DOHH2 (cell line): ENCODE data around the gene ENTPD7.
A peak's percentile ranks its signal among the peaks of the same experiment; 100 is the strongest.
"Not testable (repeated sequence)": the region's sequence is repeated elsewhere in the genome, so short reads cannot be mapped to it uniquely, and the experiment has no call there.

Experiments
- H3F3A ChIP-seq: fragments of 200-600 bp; sonication (generic), shearing (Covaris generic); 2 replicates; pipeline ENCODE4 v1.6.0; 2016; ENCODE audit warnings: antibody characterized with exemption, mild to moderate bottlenecking; ENCODE audit not compliant: control insufficient read depth, insufficient read depth
- H3K27ac ChIP-seq: fragments of 200-600 bp; sonication (generic); 2 replicates; pipeline ENCODE4 v1.5.1; 2014; ENCODE audit warnings: low read depth, mild to moderate bottlenecking, low read length, moderate library complexity
- H3K27me3 ChIP-seq: fragments of 200-600 bp; sonication (generic); 2 replicates; pipeline ENCODE4 v1.6.1; 2014; ENCODE audit warnings: mild to moderate bottlenecking, low read length, mixed read lengths; ENCODE audit not compliant: control insufficient read depth
- H3K36me3 ChIP-seq: fragments of 200-600 bp; sonication (generic); 2 replicates; pipeline ENCODE4 v1.6.1; 2014; ENCODE audit warnings: mild to moderate bottlenecking, low read length, moderate library complexity, mixed read lengths; ENCODE audit not compliant: control insufficient read depth
- H3K4me1 ChIP-seq: fragments of 200-600 bp; sonication (generic); 2 replicates; pipeline ENCODE4 v1.6.1; 2014; ENCODE audit warnings: mild to moderate bottlenecking, low read length, mixed read lengths; ENCODE audit not compliant: control insufficient read depth
- H3K4me2 ChIP-seq: fragments of 200-600 bp; sonication (generic); 2 replicates; pipeline ENCODE4 v1.6.0; 2014; ENCODE audit warnings: mild to moderate bottlenecking, low read length, moderate library complexity
- H3K4me3 ChIP-seq: fragments of 200-600 bp; sonication (generic); 2 replicates; pipeline ENCODE4 v1.5.1; 2014; ENCODE audit warnings: mild to moderate bottlenecking, low read length, mixed read lengths
- H3K79me2 ChIP-seq: fragments of 200-600 bp; sonication (generic); 2 replicates; pipeline ENCODE4 v1.6.1; 2014; ENCODE audit warnings: mild to moderate bottlenecking, low read length, mixed read lengths; ENCODE audit not compliant: control insufficient read depth
- H3K9me2 ChIP-seq: fragments of 200-600 bp; sonication (generic); replicated peaks from 2 replicates; pipeline ENCODE4 v1.6.1; 2014; ENCODE audit warnings: mild to moderate bottlenecking, low read length, mixed read lengths; ENCODE audit not compliant: control insufficient read depth
- H3K9me3 ChIP-seq: fragments of 200-600 bp; sonication (generic); 2 replicates; pipeline ENCODE4 v1.6.1; 2014; ENCODE audit warnings: antibody characterized with exemption, low read length, mixed read lengths; ENCODE audit not compliant: control insufficient read depth, insufficient read depth
- H4K20me1 ChIP-seq: fragments of 200-600 bp; sonication (generic); 2 replicates; pipeline ENCODE4 v1.6.0; 2014; ENCODE audit warnings: low read depth, mild to moderate bottlenecking, antibody characterized with exemption, low read length, moderate library complexity; ENCODE audit not compliant: control insufficient read depth, insufficient read depth
- CTCF ChIP-seq: fragments of 200-600 bp; sonication (generic); IDR thresholded peaks from one replicate; pipeline ENCODE4 v1.5.1; 2014; ENCODE audit warnings: antibody characterized with exemption, mild to moderate bottlenecking, low read depth, low read length; ENCODE audit not compliant: poor library complexity, severe bottlenecking
- EZH2phosphoT487 ChIP-seq: fragments of 200-600 bp; sonication (generic); IDR thresholded peaks from 2 replicates; pipeline ENCODE4 v1.6.1; 2017; ENCODE audit warnings: borderline replicate concordance, mild to moderate bottlenecking, antibody characterized with exemption, low read length, moderate library complexity, mixed read lengths

The ENTPD7 gene

GRCh38 chr10:99732033-99732842 is 72.9 kb downstream of the ENTPD7 start, which contains the start of the genes COX15 and CUTC:
Gene COX15, minus strand, starts transcription at chr10:99732127. Its CDS starts 78 bp downstream, at chr10:99732049.
Gene CUTC, plus strand, starts transcription at chr10:99732234. Its CDS starts 115 bp downstream, at chr10:99732349.
- Histone ChIP-seq H3K79me2 (peaks cover 66% of the 10 kb centered on the region), H3K27me3 (no peaks in the 10 kb centered on the region), H3F3A (no peaks in the 10 kb centered on the region), H3K27ac (peak within 1 kb of the TSS; percentile 67), H3K4me2 (peak within 1 kb of the TSS; percentile 86), H4K20me1 (no peaks in the 10 kb centered on the region), H3K36me3 (peaks cover 62% of the 10 kb centered on the region), H3K4me1 (peaks cover 19% of the 10 kb centered on the region), H3K9me2 (no peaks in the 10 kb centered on the region), H3K9me3 (no peaks in the 10 kb centered on the region), H3K4me3 (peak within 1 kb of the TSS; percentile 91)
- TF ChIP-seq CTCF (peak; percentile 64), EZH2phosphoT487 (no peak)

GRCh38 chr10:99733366-99733765 is 74.1 kb downstream of the ENTPD7 start:
- Histone ChIP-seq H4K20me1 (no peaks in the 10 kb centered on the region), H3K27me3 (no peaks in the 10 kb centered on the region), H3K27ac (no peak overlapping the region), H3K4me1 (peaks cover 21% of the 10 kb centered on the region), H3K9me2 (no peaks in the 10 kb centered on the region), H3K79me2 (peaks cover 70% of the 10 kb centered on the region), H3K9me3 (no peaks in the 10 kb centered on the region), H3K4me2 (peak overlapping the region; percentile 86), H3K4me3 (peak overlapping the region; percentile 53), H3F3A (no peaks in the 10 kb centered on the region), H3K36me3 (peaks cover 62% of the 10 kb centered on the region)
- no peak for TF ChIP-seq CTCF
- TF ChIP-seq EZH2phosphoT487, result no peak

- 0 out of 2 replicates have a peak overlapping the region, but pooled peaks have one; percentile 86 for H3K4me2 ChIP-seq
- H3K9me3 ChIP-seq, H3F3A ChIP-seq, H3K9me2 ChIP-seq, H3K27ac ChIP-seq, H3K27me3 ChIP-seq, H3K4me3 ChIP-seq, H4K20me1 ChIP-seq: not testable (repeated sequence)
- peaks cover 22% of the 10 kb centered on the region for H3K4me1 ChIP-seq
- H3K79me2 ChIP-seq, result peaks cover 70% of the 10 kb centered on the region
- H3K36me3 ChIP-seq, result peaks cover 63% of the 10 kb centered on the region
These were observed 74.8 kb downstream of the ENTPD7 start for GRCh38 chr10:99734111-99734510.

GRCh38 chr10:99740260-99740659 is 81.0 kb downstream of the ENTPD7 start:
- no peaks in the 10 kb centered on the region for H3K9me2 ChIP-seq
- peaks cover 17% of the 10 kb centered on the region for H3K79me2 ChIP-seq
- H3K4me2 ChIP-seq, result no peak overlapping the region
- TF ChIP-seq EZH2phosphoT487 (no peak), CTCF (no peak)
- no peaks in the 10 kb centered on the region for H4K20me1 ChIP-seq
- H3K27ac ChIP-seq, result no peak overlapping the region
- H3K36me3 ChIP-seq, result peaks cover 92% of the 10 kb centered on the region
- H3K4me1 ChIP-seq, result peaks cover 4% of the 10 kb centered on the region; the same call in 1 of the 2 replicates
- H3K9me3 ChIP-seq, result peaks cover 10% of the 10 kb centered on the region; the same call in 1 of the 2 replicates
- no peaks in the 10 kb centered on the region for H3F3A ChIP-seq
- no peak overlapping the region for H3K4me3 ChIP-seq
- no peaks in the 10 kb centered on the region for H3K27me3 ChIP-seq
